Limb (tissue), 2 donors: ENCODE results near the gene C12orf50.
"Not testable (repeated sequence)": the region's sequence is repeated elsewhere in the genome, so short reads cannot be mapped to it uniquely, and the experiment has no call there.

Source experiments
- DNase-seq, 2 donors: peaks; one replicate each; pipeline ENCODE4 v3.0.0-alpha.2; 2016; ENCODE audit errors: extremely low spot score in 2 of 2

C12orf50 gene, protein sequence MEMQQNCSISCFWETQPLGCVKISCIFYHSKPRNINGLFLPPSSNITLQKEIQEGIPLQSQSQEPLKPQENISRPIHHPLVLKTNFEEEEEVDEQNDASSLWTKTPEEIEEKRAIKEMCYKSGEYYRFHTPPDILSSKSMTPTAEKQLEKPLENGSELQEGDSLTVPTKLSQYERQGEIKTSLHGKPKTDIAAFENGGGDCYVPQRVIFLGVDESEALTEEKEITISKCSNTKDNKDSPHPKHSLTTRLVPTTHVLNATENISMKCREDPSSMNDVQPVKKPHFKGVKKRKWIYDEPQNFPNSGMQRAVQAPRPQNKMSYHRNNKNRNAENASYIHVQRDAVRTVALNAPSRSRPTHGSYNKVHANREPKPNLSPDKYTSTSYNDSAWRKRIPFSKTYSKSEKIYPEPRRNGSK

DNA sequence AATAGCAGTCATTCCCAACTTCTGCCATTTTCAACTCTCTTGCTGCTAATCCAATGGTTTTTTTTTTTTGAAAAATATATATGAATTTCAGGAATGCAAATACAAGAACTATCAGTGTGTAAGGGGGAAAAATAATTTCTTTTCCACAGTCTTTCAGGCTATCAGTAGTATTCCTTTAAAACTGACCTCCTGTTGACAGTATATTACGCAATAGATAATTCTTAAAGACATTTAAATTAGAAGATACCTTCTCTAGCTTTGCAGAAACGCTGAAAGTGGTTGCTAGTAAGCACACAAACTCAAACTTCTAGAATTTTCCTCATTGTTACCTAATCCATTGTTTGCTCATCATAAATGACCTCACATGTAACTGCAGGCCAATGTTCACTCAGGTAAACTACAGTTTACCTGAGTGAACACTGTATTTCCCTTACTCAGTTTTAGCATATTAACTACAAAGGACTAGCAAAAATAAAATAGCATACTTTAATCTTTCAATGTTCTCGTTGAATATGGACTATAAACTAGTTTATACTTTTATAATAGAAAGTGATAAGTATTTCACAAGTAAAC is at the start of gene C12orf50:
TSS of gene C12orf50 (minus strand) at position 309 of the 573 bp plus-strand sequence. CDS start 2,439 bp downstream, outside the sequence.
- no peak for DNase-seq

DNA sequence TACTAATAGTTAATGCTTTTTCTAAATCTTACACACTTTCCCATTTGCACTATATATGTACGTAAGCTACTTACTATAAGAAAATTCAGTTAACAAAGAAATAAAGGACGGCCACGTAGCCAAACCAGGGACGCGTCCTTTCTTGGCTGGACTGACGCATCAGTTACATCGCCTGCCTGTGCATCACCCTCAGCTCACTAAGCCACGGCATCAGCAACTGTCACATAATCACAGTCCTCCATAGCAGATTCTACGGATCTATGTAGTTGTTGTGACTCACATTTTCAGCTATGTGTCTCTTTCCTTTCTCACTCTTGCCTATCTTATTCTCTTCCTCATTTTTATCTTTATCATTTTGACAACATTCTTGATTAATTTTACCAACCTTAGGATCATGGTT is 38.1 kb upstream of the C12orf50 start:
- no peak for DNase-seq

DNA sequence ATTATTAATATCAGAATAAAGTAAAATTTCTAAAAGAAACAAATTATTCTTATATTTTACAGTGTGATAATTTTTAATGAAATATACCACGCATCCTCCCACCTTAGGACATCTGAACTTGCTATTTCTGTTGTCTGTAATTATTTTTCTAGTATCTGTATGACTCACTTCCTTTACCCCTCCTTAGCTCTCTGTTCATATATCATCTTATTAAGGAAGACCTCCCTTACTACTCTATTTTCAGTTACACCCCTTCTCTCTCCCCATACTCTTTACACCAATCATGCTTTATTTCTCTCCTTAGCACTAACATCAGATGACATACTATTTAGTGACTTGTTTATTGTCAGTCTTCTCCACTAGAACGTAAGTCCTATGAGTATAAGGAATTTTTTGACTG is 34.2 kb upstream of the C12orf50 start:
- no peak for DNase-seq

DNA sequence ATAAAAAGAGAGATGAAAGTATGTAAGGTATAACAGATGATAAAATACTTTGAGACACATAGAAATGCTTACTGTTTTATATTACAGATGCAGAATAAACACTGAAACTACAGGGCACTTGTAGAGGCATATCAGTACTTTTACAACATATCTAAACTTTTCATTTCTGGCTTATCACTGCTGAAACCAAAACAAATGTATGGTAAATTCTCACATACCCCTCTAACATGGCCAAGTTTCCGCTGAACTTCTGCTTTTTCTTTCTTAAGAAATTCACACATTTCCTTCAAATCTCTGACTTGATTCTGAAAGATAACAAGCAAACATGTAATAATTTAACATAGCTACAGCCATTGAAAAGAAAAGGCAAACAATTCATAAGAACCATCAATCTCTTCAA is 33.3 kb upstream of the C12orf50 start:
- no peak for DNase-seq

DNA sequence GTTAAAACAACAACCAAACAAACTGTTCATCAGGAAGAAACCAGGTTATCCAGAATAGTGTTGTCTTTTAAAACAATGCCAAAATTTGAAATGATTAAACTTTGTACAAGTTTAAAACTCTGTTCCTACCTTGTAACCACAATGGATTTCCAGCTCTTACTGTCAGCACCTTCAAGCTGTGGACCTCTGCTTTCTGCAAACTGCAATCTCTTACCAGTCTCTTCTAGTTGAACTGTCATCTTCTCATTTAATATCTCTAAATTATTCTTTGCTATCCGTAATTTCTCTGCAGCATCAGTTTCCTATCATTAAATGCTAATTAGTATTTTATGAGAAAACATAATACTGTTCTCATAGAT is 29.5 kb upstream of the C12orf50 start:
- DNase-seq, result no peak

DNA sequence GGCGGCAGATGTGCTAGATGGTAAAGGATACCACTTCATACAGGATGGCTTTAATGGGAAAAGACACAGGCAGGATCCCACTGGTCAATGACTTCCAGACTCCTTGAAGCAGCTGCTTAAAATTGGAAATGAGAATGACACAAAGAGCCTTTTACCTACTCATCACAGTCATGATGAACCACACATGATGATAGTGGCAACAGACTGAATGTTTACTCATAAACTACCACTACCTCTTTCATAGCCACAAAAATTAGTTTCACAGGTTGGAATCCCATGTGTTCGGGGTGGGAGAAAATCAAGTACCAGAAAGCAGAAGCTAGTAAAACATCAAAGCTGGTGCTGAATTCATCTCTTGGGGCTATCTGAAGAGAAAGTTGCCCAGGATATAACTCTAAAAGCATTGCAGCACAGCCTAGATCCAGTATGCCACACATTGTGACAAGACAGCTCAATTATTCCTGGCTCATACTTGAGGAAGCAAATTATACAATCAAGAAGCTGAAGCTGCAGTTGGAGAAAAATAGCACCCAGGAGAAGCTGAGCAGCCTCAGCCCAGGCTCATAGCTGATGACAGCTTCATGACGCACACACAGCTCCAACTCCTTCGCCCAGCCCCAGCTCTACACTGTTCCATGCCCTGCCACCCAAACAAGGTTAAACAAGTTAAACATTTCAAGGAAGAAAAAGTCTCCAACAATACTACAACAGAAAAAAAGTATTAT is 29.0 kb upstream of the C12orf50 start:
- no peak for DNase-seq

DNA sequence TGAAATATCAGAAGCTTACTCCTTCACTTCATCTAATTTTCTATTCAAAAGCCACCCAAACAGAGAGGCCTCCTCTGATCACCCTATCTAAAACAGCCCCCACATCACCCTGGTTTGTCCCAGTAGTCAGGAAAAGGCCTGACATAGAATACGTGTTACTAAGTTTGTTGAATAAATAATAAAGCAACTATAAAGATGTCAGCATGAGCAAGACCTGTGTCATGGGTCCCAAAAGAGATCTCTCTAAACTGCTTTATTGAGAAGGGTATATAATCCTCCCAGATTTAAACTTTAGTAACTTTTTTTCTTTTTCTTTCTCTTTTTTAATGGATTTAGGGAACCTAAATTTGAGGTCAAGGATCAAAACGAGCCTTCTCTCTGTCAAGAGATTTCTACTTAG is 27.4 kb upstream of the C12orf50 start:
- no peak for DNase-seq

DNA sequence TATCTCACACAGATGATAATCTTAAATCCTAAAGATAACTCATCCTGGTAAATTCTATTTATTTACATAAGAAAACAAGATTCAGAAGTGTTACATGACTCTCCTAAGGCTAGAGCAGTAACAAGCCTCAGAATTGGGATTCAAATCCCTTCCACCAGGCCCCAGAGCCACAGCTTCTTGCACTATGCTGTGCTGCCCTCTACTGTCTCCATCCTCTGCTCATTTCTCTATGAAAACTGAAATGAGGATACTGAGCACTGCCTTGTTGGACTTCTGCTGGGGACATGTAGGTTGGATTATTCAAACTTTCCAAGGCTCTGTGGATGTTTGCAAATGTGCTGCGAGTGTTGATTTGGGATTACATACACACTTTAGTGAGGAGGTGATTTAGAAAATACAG is 23.5 kb upstream of the C12orf50 start:
- no peak for DNase-seq

DNA sequence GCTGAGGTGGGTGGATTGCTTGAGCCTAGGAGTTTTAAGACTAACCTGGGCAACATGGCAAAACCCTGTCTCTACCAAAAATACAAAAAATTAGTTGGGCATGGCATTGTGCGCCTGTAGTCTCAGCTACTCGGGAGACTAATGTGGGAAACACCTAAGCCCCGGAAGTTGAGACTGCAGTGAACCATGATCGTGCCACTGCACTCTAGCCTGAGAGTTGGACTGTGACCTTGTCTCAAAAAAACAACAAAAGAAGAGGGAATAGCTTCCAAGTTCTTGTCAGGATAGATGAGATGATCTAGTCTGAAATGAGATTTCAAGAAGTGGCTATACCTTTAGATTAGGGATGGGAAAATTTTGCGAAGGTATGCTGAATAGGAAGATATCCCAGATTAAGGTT is 14.8 kb upstream of the C12orf50 start:
- no peak for DNase-seq

DNA sequence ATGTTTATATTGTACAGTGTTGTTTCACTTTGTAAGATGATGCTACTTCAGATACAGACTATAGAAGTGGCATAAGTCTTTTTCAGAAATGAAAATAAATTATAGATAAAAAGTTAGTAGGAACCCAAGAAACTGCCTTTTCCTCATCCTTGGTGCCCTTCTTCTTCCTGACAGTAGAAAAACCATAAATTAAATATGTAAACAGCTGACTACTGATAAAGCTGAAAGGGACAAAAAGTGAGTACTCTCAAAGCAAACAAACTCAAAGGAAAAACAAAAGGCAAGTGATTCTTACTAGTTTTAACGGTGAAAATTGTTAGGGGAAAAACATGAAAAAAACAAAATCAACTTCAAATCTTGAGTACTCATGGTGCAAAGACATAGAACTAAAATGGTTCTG is 8.6 kb upstream of the C12orf50 start:
- no peak for DNase-seq

DNA sequence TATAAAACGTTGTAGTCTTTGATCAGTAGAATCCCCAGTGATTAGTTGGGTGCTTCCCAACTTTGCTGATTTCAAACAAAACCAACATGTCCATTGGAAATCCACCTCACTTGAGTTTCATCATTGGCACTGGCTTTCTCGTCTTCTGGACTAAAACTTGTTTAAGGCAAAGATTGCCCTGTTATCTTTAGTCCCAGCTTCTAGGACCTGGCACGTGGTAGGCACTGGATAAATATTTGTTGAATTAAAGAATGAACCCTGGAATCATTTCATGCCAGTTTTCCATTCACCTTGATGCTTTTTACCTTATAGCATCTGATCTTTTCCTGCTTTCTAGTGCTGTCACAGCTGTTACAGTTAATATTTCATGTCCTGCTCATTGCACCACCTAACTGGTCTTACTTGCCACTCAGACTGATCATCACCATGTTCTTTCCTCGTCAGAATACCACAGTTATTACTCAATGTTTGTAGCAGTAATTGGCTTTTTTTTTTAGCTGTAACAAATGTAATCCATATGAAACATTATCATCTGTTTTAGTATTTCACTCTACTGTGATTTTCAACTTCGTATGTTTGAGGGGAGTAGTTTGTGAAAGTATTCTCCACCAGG is 7.3 kb upstream of the C12orf50 start:
- DNase-seq, result no peak

DNA sequence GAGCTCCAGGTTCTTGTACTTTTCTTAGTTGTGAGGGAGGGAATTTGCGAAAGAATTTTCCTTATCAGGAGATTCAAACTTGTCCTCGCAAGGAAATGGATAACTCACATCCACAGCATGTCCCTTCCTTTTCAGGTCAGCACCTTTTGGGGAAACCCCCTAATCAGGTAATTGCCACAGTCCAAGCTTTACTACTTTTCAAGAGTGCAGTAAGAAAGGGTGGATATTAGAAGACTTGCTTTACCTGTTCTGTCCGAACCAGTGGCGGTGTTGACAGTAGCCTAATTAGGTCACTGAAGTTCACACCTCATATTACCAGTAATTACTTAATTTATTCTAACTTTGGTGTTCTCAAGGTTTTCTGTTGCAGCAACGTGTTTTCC is 6.7 kb upstream of the C12orf50 start:
- DNase-seq, result no peak

DNA sequence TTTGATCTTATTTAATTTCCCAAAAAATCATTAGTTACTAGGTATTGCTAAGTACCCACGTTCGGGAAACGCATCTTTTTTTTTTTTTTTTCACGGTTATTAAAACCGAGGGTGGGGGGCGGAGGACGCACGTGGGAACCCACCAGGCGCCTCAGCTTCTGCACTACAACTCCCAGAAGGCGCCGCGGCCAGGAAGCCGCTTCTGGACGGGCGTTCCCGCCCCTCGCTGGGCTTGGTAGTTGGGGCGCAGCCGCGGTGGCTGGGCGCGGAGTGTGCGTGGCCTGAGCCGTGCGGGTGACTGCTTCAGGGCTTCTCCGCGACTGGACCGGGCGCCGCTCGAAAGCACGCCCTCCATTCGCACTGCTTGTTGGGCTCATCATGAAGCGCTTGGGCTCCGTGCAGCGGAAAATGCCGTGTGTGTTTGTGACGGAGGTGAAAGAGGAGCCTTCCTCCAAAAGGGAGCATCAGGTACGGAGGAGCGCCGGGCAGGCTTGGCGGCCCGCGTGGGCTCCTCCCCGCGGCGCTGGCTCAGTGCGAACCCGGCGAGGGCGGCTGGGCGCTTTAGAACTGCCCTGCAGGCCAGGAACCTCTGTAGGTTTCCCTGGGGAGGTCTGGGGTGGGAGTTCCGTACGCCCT is 6.2 kb upstream of the C12orf50 start:
- DNase-seq, result peak; percentile 91 to 92

DNA sequence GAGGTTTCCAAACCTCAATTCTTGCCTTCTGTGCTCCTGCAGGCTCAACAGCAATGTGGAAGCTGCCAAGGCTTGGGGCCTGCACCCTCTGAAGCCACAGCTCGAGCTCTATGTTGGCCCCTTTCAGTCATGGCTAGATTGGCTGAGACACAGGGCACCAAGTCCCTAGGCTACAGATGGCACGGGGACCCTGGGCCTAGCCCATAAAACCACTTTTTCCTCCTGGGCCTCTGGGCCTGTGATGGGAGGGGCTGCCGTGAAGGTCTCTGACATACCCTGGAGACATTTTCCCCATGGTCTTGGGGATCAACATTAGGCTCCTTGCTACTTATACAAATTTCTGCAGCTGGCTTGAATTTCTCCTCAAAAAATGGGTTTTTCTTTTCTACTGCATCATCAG is 2.0 kb upstream of the C12orf50 start:
- DNase-seq, result not testable (repeated sequence)

DNA sequence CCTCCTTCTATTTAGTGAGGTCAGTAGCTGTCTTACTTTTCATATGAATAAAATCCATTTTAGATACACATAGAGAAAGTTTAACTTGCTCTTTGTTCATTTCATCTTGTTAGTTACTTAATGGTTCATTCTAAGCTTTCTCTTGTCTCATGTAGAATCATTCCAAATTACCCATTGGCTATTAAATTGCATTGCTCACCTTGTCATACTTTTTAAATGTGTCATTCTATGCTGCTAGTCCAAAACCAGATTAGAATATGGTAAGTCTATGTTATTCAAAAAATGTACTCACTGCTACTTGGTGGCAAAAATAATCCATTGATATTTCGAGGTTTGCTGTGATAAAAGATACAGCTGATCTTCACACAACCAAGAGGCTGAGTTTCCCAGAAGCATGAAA is 3.0 kb downstream of the C12orf50 start:
- no peak for DNase-seq

DNA sequence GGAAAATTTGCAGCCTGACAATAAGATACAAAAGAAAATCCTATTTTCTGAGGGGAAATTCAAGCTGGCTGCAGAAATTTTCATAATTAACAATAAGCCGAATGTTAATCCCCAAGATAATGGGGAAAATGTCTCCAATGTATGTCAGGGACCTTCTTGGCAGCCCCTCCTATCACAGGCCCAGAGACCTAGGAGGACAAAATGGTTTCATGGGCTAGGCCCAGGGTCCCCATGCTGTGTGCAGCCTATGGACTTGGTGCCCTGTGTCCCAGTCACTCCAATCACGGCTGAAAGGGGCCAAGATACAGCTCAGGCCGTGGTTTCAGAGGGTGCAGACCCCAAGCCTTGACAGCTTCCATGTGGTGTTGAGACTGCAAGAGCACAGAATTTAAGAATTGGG is 11.2 kb downstream of the C12orf50 start:
- DNase-seq, result no peak

DNA sequence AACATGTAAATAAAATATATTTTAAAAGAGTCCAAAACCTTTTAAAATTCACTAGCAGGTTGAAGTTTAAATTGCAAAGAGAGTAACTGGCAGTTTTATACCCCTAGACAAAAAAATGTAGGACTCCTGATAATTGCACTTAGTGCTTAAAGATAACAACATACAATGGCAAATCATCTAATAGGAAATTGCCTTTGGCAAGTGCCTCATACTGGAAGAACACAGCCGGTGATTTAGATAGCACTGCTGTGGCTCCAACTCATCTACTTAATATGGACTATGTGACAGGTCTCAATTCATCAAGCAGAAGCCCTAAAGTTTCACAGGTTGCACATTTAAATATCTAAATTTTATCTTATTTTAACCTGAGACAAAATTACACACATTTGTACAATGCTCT is 13.4 kb downstream of the C12orf50 start:
- DNase-seq, result no peak

DNA sequence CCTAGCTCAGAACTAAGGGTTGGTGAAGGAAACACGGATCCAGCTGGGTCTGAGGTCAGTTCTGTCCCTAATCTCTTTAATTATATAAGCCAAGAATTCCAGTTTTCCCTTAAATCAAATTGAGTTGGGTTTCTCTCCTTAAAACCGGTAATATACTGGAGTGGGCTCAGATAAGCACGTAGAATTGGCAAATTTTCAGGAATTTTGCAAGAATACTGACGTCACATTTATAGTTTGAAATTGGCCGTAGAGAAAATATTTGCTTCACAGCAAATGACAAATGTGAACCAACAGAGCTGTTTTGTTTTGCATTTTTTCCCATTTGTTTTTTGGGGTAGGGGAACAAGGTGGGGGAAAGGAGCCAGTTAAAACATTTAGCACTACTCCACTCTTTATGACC is 17.4 kb downstream of the C12orf50 start:
- DNase-seq, result no peak

DNA sequence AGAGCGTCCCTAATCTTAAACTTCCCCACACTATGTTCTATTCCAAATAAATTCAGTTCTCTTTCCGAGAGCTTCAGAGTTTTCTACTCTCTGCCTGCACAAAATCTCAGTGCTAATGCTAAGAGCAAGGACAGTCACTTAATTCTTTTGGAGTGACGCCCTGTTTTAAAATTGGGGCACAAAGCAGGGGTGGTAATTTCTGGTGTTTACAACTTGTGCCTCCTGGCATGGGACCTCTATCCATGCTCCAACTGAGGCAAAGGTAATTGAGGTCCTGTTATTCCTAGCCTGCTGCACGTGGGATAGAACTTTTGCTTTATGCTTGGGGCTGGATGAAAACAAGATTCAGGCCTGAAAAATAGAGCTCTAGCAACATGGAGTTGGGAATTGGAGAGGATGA is 22.9 kb downstream of the C12orf50 start:
- no peak for DNase-seq

DNA sequence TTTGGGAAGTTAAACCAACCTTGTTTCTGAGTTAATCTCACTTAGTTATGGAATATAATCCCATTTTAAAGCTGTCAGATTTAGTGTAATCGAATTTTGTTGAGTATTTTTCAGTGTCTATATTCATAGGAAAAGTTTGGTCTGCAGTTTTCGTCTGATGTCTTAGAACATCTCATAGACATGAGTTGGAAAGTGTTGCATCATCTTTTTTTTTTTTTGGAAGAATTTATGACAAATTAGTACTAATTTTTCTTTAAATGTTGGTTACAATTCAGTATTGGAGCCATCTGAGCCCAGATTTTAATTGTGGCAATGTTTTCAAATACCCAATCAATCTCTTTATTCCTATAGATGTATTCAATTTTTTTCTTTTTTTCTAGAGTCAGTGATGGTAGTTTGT is 27.9 kb downstream of the C12orf50 start:
- no peak for DNase-seq

DNA sequence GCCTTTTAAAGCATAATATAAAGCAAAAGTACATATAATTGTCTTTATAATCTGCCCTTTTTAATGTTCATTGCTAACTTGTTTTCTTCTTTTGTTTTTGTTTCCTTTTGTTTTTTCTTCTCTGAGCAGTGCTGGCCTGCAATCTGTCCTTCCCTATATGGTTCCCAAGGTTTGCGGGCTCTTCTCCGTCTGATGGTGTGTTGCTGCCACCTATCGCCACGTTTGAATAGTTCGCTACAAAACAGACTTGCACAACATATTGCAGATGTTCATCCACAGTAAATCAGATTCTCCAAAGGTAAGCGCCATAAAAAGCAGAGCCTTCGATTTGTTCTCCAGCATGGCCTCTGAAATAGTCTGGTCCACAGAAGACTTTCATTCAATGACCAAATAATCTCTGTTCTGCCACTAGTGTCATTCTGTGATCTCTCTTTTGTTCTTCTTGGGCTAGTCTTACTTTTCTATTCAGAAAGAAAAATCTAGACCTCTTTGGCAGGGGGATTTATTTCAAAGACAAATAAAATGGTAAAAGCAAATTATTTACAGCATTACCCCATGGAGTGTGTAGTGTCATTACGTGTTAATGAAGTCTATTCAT is 33.5 kb downstream of the C12orf50 start:
- peak; percentile 75 to 81 for DNase-seq
